IPS-NIHi7 (cell line): ENCODE data around the gene UBASH3B.
A peak's percentile ranks its signal among the peaks of the same experiment; 100 is the strongest.
"Not testable (repeated sequence)": the region's sequence is repeated elsewhere in the genome, so short reads cannot be mapped to it uniquely, and the experiment has no call there.

Experiments
- DNase-seq: peaks from one replicate; pipeline ENCODE4 v3.0.0; 2012; ENCODE audit warnings: mixed read lengths; ENCODE audit errors: extremely low spot score

Gene UBASH3B

DNA sequence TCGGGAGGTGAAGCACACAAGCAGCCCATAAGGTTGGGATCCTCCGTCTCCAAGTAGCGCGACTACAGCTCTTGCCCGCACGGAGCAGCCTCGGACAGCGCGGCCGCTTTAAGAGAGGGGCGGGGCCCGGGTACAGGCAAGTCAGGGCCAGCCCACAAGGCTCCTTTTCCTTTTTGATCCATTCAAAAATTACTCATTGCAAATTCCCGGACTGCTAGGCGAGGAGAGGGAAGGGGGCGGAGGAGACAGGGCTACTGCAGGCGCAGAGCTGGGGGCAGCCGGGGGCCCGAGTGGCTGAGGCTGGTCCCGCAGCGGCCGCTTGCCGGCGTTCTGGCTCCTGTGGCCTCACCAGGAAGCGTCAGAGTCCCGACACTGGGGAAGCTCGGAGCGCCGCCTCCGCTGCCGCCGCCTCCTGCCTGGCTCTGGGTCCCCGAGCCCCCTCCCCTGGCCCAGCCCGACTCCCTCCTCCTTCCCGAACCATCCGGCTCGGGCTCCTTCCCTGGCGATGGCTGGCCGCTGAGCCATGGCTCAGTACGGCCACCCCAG lies at the start of gene UBASH3B:
Gene UBASH3B (plus strand): TSS at position 196 of the 546 bp plus-strand sequence. CDS start 328 bp downstream, at position 524.
- peak; percentile 85 for DNase-seq

DNA sequence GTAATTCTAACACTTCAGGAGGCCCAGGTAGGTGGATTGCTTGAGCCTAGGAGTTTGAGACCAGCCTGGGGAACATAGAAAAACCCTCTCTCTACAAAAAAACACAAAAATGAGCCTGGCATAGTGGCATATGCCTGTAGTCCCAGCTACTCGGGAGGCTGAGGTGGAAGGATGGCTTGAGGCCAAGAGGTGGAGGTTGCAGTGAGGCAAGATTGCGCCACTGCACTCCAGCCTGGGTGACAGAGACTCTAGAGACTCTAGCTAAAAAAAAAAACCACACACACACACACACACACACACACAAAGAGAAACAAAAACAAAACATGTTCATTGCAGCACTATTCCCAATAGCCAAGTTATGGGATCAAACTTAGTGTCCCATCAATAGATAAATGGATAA lies 48.4 kb upstream of the UBASH3B start:
- DNase-seq: not testable (repeated sequence)

DNA sequence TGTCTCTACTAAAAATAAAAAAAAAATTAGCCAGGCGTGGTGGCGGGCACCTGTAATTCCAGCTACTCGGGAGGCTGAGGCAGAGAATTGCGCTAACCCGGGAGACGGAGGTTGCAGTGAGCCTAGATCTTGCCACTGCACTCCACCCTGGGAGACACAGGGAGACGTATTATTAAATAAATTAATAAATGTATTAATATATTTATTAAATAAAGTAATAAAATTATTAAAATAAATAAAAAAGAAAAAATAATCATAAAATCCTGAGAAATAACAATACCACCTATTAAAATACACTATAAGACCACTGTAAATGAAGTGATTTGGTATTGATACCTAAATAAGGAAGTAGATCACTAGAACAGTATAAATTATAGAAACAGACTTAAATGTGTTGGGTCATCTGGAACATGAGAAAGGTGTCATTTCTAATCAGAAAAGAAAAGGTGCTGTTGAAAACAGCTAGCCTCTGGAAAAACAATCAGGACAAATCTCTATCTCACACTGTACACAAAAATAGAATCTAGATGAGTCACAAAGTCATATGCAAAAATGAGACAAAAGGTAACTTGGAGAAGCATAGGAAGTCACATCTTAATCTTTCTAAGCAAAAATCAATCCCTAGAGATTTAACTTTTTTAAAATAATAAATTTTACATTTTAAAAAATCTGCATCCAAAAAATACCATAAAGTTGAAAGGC lies 43.2 kb upstream of the UBASH3B start:
- no peak for DNase-seq

GRCh38 chr11:122616718-122617117 lies 38.8 kb upstream of the UBASH3B start:
- DNase-seq: no peak

DNA sequence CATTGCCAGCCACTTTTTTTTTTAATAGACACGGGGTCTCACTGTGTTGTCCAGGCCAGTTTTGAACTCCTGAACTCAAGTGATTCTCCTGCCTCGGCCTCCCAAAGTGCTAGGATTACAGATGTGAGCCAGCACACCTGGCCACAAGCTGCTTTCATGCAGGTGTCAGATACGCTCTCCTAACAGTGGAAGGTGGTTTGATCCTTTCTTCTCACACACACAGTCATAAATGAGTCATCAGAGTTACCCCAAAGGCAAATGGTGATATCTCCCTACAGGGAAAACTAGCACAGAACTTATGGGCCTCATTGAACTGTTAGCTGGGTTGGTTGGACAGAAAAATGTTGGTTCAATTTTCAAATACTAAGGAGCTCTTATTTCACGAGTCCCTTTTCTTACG lies 38.2 kb upstream of the UBASH3B start:
- no peak for DNase-seq

DNA sequence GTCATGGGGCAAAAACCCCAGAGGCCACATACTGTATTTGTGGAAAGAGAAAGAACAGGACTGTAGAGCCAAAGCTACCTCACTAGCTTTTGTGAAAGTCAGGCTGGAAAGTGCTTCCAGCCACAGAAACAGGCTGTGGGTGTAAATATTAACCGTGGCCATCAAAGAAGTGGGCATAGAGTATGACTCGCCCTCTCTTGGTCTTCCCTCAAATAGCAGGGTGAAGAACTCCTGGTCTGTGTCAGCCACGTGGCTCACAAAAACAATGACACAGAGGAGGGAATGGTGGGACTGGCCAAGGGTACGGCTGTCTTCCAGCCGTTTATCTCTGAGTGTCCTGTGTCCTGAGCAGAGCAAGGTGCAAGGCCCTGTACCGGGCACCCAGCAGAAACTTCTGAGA lies 37.6 kb upstream of the UBASH3B start:
- no peak for DNase-seq

DNA sequence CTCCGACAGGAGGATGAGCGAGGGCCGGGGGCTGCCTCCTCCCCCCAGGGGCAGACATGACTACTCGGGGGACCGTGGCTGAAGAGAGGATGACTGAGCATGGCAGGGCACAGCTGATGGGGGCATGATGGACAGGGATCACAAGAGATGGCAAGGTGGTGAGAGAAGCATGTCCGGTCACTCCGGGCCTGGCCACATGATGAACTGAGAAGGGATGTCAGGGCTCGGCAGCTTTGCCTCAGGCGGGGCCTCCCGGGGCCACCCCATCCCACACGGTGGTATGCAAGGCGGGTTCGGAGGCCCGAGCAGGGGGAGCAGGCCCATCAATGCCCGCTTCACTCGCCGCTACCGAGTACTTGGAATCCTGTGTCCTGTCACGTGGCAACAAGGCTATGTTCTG lies 36.6 kb upstream of the UBASH3B start:
- no peak for DNase-seq

DNA sequence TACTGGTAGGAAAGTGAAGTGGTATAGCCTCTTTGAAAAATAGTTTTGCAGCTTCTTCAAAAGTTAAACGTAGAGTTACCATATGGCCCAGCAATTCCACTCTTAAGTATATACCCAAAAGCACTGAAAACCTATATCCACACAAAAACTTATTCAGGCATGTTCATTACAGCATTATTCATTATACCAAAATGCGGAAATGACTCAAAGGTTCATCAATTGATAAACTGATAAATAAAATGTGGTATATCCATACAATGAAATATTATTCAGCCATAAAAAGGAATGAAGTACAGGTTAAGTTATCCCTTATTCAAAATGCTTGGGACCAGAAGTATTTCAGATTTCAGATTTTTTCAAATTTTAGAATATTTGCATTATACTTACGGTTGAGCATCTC lies 35.8 kb upstream of the UBASH3B start:
- no peak for DNase-seq

- DNase-seq: not testable (repeated sequence)
Observed at GRCh38 chr11:122625501-122625900, 30.0 kb upstream of the UBASH3B start.

DNA sequence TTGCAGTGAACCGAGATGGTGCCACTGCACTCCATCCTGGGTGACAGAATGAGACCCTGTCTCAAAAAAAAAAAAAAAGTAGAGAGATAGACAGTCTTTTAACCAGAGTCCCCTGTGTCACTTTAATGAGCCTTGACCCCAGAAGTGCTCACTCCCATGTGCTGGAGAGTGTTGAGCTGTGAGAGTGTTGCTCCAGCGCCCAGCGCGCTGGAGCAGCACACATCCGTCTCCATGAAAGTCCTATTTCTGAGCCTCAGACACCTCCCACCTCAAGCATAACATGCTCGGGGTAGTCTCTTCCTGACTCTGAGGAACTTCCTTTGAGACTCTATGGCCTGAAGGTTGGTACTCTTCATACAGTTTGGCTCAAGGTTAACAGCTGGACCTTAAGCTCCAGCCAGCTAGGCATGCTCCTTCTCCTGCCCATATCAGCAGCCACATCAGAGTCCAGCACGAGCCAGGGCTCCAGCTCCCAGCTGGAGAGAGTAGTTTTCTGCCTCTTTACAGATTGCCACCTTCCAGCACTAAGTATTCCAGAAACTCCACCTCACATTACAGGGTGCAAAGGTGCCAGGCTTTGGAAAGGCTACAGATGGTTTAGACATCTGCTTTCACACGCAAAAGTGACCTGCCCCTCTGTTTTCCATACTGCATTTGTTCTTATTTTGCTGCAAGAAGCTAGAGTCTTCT lies 29.4 kb upstream of the UBASH3B start:
- DNase-seq: no peak

DNA sequence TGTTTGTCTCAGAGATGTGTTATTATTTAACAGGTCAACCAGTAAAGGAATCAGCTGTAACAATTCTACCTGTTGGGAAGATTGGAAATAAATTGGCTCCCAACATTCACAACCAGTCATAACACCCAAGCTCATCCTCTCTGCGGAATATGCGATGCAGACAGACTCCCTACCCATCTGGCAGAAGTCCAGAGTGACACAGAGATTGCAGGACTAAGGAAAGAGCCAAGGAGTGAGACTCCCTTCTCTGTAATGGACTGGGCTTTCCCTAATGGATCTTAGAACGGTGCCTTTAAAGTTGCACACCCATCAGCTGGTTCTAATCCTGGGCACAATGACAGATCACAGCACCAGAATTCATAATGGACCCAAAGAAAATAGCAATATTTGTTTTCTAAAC lies 27.8 kb upstream of the UBASH3B start:
- DNase-seq: no peak

GRCh38 chr11:122628810-122629555 lies 26.5 kb upstream of the UBASH3B start:
- DNase-seq: peak; percentile 87

- no peak for DNase-seq
Observed at GRCh38 chr11:122632181-122632824, 23.2 kb upstream of the UBASH3B start.

DNA sequence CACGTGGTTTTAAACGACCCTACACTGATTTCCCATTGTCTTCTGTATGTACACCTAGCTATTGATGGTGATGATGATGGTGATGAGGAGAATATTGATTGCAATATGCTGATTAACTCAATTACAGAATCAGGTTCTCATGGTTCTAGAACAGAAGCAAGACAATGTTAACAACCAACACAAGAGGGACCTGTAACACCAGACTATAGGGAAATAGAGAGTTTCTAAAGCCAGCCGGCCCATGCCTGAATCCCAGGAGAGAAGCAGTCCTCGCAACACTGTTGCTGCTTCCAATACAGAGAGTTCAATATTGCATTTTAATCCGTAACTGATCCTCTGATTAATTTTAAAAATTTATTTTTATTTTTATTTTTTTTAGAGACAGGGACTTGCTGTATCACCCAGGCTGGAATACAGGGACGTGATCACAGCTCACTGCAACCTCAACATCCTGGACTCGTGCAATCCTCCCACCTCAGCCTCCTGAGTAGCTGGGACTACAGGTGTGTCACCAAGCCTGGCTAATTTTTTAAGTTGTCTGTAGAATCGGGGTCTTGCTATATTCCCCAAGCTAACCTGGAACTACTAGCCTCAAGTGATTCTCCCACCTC lies 22.2 kb upstream of the UBASH3B start:
- DNase-seq: peak; percentile 66

DNA sequence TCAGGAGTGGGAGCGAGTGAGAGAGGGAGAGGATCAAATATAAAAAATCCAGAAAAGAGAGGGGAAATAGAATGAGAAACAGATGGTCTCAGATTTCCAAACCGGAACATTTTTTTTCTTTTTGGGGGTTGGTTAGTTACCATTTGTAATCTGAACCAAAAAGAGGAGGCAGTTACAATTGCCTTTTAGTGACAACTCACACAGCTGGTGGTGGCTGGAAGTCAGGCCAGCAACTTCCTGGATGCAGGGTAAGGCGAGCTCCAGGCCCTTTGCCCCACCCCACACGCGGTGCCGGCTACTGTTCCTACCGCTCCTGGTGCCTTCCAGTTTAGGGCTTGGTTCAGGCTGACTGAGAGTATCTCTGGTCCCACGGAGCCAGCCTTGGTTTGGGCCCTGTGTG lies 21.0 kb upstream of the UBASH3B start:
- peak; percentile 73 for DNase-seq

- no peak for DNase-seq
Observed at GRCh38 chr11:122637541-122637940, 18.0 kb upstream of the UBASH3B start.

GRCh38 chr11:122642472-122642922 lies 13.0 kb upstream of the UBASH3B start:
- DNase-seq: no peak

- no peak for DNase-seq
Observed at GRCh38 chr11:122642971-122643370, 12.6 kb upstream of the UBASH3B start.

DNA sequence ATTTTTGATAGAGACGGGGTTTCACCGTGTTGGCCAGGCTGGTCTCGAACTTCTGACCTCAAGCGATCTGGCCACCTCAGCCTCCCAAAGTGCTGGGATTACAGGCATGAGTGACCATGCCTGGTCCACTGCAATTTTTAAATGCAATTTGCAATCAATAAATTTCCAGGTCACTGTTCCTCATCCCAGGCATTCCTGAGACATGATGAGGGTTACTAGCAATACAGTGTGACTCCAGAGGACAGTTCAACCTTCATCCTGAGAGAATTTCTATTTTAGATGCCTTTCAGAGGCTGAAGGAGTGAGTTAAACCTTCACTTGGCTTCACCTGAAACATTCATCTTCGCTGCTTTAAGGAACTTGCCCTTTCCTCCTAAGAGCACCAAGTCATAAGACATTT lies 9.7 kb upstream of the UBASH3B start:
- no peak for DNase-seq

DNA sequence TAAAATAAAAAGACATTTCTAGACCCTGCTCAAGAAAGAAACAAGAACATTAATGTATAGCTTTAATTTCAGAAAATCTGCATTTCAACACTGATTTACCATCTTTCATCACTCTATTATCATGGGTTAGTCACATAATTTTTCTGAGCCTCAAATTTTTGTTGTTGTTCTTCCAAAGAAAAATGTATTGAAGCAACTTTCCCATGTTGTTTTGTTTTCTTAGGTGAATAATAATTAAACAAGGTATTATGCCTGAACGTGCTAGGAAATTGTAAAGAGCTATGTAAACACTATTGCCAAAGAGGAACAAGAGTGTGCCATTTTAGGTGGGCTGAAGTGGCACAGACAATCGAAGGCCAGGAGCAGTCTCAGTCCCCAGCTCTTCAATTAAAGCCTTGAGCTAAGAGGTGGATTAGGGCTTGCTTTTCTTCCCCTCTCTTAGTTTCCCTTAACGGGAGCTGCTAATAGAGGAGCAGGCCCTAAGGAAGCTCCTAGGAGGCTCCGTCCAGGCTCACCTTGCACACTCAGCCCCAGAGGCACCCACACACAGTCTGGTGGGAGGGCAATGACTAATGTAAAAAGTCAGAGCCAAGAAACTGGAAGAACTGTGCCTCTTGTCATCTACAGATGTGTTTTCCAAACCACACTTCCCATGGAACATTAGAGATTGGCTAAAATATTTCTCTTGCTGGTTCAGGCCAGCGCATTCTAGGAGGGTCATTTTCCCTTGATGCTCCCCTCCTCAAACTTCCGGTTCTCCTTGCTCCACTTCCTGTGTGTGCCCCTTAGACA lies 8.8 kb upstream of the UBASH3B start:
- DNase-seq: no peak
